HT-29 (cell line): ENCODE data around the gene IMPG2. TPM values are rescaled to one million over a fixed set of nuclear protein-coding genes. Genes with fewer than 3 reads are reported as not detected.

Experiments
- DNase-seq: peaks from one replicate; pipeline ENCODE4 v3.0.0-alpha.2; 2015; ENCODE audit warnings: low spot score
- total RNA-seq: library from RNA; depleted of rRNA; stranded (reverse); fragments of >200 nt; shearing (Covaris generic); gene quantifications from 2 replicates; pipeline ENCODE4 v1.2.3, GENCODE V29; 2014; rRNA removed

Gene IMPG2
- total RNA-seq, 1 experiment from 2014 or later: not detected

- no peak for DNase-seq
These were observed 136.3 kb downstream of the IMPG2 start for GRCh38 chr3:101184111-101184510.

- no peak for DNase-seq
These were observed 137.2 kb downstream of the IMPG2 start for GRCh38 chr3:101183151-101183550.

GRCh38 chr3:101182734-101183133, 137.6 kb downstream of the IMPG2 start:
- no peak for DNase-seq

GRCh38 chr3:101181801-101182200, 138.6 kb downstream of the IMPG2 start:
- DNase-seq: no peak

GRCh38 chr3:101179637-101180036, 140.7 kb downstream of the IMPG2 start:
- DNase-seq: no peak

- DNase-seq: no peak
These were observed 142.8 kb downstream of the IMPG2 start for GRCh38 chr3:101177577-101177976.

Other genes with a start within 250 kb of the IMPG2 start
- 0.65 and 2.2 TPM in 2 replicates for gene SENP7, start 192.6 kb upstream of the IMPG2 start, total RNA-seq
- gene TRMT10C, start 241.3 kb upstream of the IMPG2 start, total RNA-seq: 24.5 and 28.1 TPM in 2 replicates